DMS153 treated with DMSO at 0.1 percent for 48 hours (cell line): ENCODE results near the gene SEL1L2.

Source experiments
- DNase-seq: peaks from one replicate; lab custom pipeline; 2025; ENCODE audit not compliant: unreplicated experiment; lab: John Stamatoyannopoulos, UW

The SEL1L2 gene

GRCh38 chr20:13934992-13935894 is 55.2 kb downstream of the SEL1L2 start:
- DNase-seq = no peak

- no peak for DNase-seq
These were observed 60.1 kb downstream of the SEL1L2 start for GRCh38 chr20:13930281-13930680.

GRCh38 chr20:13929836-13930235 is 60.6 kb downstream of the SEL1L2 start:
- no peak for DNase-seq

- no peak for DNase-seq
These were observed 61.5 kb downstream of the SEL1L2 start for GRCh38 chr20:13928901-13929300.

- DNase-seq = no peak
These were observed 63.2 kb downstream of the SEL1L2 start for GRCh38 chr20:13927171-13927570.

GRCh38 chr20:13922241-13922640 is 68.2 kb downstream of the SEL1L2 start:
- DNase-seq = no peak

GRCh38 chr20:13915284-13915683 is 75.1 kb downstream of the SEL1L2 start:
- no peak for DNase-seq

GRCh38 chr20:13913572-13913971 is 76.8 kb downstream of the SEL1L2 start:
- no peak for DNase-seq

GRCh38 chr20:13913131-13913530 is 77.3 kb downstream of the SEL1L2 start:
- no peak for DNase-seq

GRCh38 chr20:13910492-13910891 is 79.9 kb downstream of the SEL1L2 start:
- no peak for DNase-seq

- DNase-seq = no peak
These were observed 81.3 kb downstream of the SEL1L2 start for GRCh38 chr20:13909067-13909466.

GRCh38 chr20:13904766-13905165 is 85.6 kb downstream of the SEL1L2 start:
- no peak for DNase-seq

- no peak for DNase-seq
These were observed 89.9 kb downstream of the SEL1L2 start for GRCh38 chr20:13900496-13900895.

GRCh38 chr20:13898012-13898612 is 92.3 kb downstream of the SEL1L2 start:
- no peak for DNase-seq

- DNase-seq = no peak
These were observed 98.8 kb downstream of the SEL1L2 start for GRCh38 chr20:13891575-13891974.

- DNase-seq = no peak
These were observed 105.6 kb downstream of the SEL1L2 start for GRCh38 chr20:13884803-13885202.

GRCh38 chr20:13883425-13883824 is 107.0 kb downstream of the SEL1L2 start:
- DNase-seq = no peak

GRCh38 chr20:13878566-13878965 is 111.8 kb downstream of the SEL1L2 start:
- no peak for DNase-seq

GRCh38 chr20:13877793-13878192 is 112.6 kb downstream of the SEL1L2 start:
- peak; percentile 15 for DNase-seq

- no peak for DNase-seq
These were observed 115.1 kb downstream of the SEL1L2 start for GRCh38 chr20:13875265-13875811.

GRCh38 chr20:13874394-13875157 is 115.8 kb downstream of the SEL1L2 start:
- DNase-seq = no peak
